Sigmoid colon (tissue), 7 donors: Measurements from ENCODE around the gene KRT3. TPM values are rescaled to one million over a fixed set of nuclear protein-coding genes. Genes with fewer than 3 reads are reported as not detected.

Experiments
- DNase-seq: peaks from one replicate; pipeline ENCODE4 v3.0.0-alpha.2; 2019
- H3K27ac ChIP-seq, 4 donors: fragments of 200-600 bp; sonication (generic); one replicate each; pipeline ENCODE4 v1.5.1; 2016 to 2019; ENCODE audit warnings: mild to moderate bottlenecking in 1 of 4
- H3K27me3 ChIP-seq, 3 donors: fragments of 200-600 bp; sonication (generic); one replicate each; pipeline ENCODE4 v1.5.1; 2019; ENCODE audit warnings: mild to moderate bottlenecking in 1 of 3
- H3K36me3 ChIP-seq, 4 donors: fragments of 200-600 bp; sonication (generic); one replicate each; pipeline ENCODE4 v1.5.1; 2016 to 2019
- H3K4me1 ChIP-seq, 4 donors: fragments of 200-600 bp; sonication (generic); one replicate each; pipeline ENCODE4 v1.5.1; 2017 to 2019
- H3K4me3 ChIP-seq, 4 donors: fragments of 200-600 bp; sonication (generic); one replicate each; pipeline ENCODE4 v1.5.1; 2017 to 2019; ENCODE audit warnings: mild to moderate bottlenecking in 2 of 4, moderate library complexity in 1 of 4
- H3K9me3 ChIP-seq, 4 donors: fragments of 200-600 bp in 3 of 4; sonication (generic) in 3 of 4; one replicate each; pipeline versions ENCODE4 v1.5.1 to v1.6.1; 2013 to 2019
- CTCF ChIP-seq, 4 experiments: fragments of 450-650 bp in 3 of 4; fragments of 200-600 bp in 1 of 4; IDR thresholded peaks; one replicate each; pipeline ENCODE4 v1.5.1; 2016 to 2019; ENCODE audit warnings: antibody characterized with exemption in 4 of 4, mild to moderate bottlenecking in 3 of 4, moderate library complexity in 2 of 4
- EP300 ChIP-seq, 4 donors: sonication (generic); formaldehyde crosslinking; IDR thresholded peaks; one replicate each; pipeline ENCODE4 v1.6.1; 2017; ENCODE audit warnings: antibody characterized with exemption in 4 of 4
- POLR2A ChIP-seq, 2 donors: fragments of 450-650 bp; IDR thresholded peaks; one replicate each; pipeline ENCODE4 v1.6.1; 2016; ENCODE audit warnings: antibody characterized with exemption in 2 of 2, mild to moderate bottlenecking in 2 of 2, moderate library complexity in 2 of 2
- POLR2AphosphoS5 ChIP-seq, 4 donors: sonication (generic); formaldehyde crosslinking; IDR thresholded peaks; one replicate each; pipeline ENCODE4 v1.6.1; 2017; ENCODE audit warnings: antibody characterized with exemption in 4 of 4
- WGBS, 2 donors: extraction: QIAGEN DNeasy Blood & Tissue Kit; methylation state at CpG; one replicate each; pipeline ENCODE4 v1.1.7; 2013; 5-methylcytosine and 5-hydroxymethylcytosine counted together
- intact Hi-C: fragments of 100-400 bp; cut with DNase I; formaldehyde crosslinking; loops from one replicate; pipeline ENCODE4 v1.15.1; 2023
- polyA plus RNA-seq, 3 donors: library from polyadenylated mRNA; stranded (reverse); fragments of 200-250 nt; gene quantifications; one replicate each; pipeline ENCODE4 v1.2.3, GENCODE V29; 2013
- total RNA-seq, 4 donors: library from RNA; depleted of rRNA; stranded (reverse); fragments of >200 nt; gene quantifications; one replicate each; pipeline ENCODE4 v1.1.0, GENCODE V29; 2016
- donor health status: healthy with polysubstance abuse.
- donor health status: Bipolar disorder and iron deficiency.
- donor health status: healthy.

The KRT3 gene
- total and polyA plus RNA-seq, 7 donors: not detected

GRCh38 chr12:52806169-52806811 lies 10.4 kb upstream of the KRT3 start:
- TF ChIP-seq POLR2A (IDR thresholded peaks at IDR 0.05): no peak
- no peak for TF ChIP-seq CTCF (IDR thresholded peaks at IDR 0.05)
- WGBS, 2 donors: 94 to 95% methylated on average over 3 of the region's 3 CpGs
- no peaks in the 10 kb centered on the region for H3K9me3 ChIP-seq
- no peak overlapping the region for H3K4me3 ChIP-seq
- no peak for DNase-seq
- no peaks in the 10 kb centered on the region for H3K4me1 ChIP-seq
- no peak overlapping the region for H3K27ac ChIP-seq
- no peaks in the 10 kb centered on the region for H3K36me3 ChIP-seq
- H3K27me3 ChIP-seq: no peaks in the 10 kb centered on the region
- intact Hi-C loops: no loop called here

GRCh38 chr12:52805739-52806138 lies 9.8 kb upstream of the KRT3 start:
- WGBS, 2 donors: 84 to 86% methylated on average over 3 of the region's 3 CpGs
- no peak for TF ChIP-seq POLR2AphosphoS5 (IDR thresholded peaks at IDR 0.05)
- TF ChIP-seq POLR2A (IDR thresholded peaks at IDR 0.05): no peak
- TF ChIP-seq CTCF (IDR thresholded peaks at IDR 0.05): no peak
- TF ChIP-seq EP300 (IDR thresholded peaks at IDR 0.05): no peak

GRCh38 chr12:52805000-52805399 lies 9.1 kb upstream of the KRT3 start:
- intact Hi-C loops: no loop called here
- TF ChIP-seq POLR2AphosphoS5 (IDR thresholded peaks at IDR 0.05) (no peak), EP300 (IDR thresholded peaks at IDR 0.05) (no peak), CTCF (IDR thresholded peaks at IDR 0.05) (no peak), POLR2A (IDR thresholded peaks at IDR 0.05) (no peak)
- H3K4me3 ChIP-seq: no peak overlapping the region
- H3K36me3 ChIP-seq: no peaks in the 10 kb centered on the region
- H3K27me3 ChIP-seq: no peaks in the 10 kb centered on the region
- no peaks in the 10 kb centered on the region for H3K4me1 ChIP-seq
- no peaks in the 10 kb centered on the region for H3K9me3 ChIP-seq
- no peak overlapping the region for H3K27ac ChIP-seq
- no peak for DNase-seq
- WGBS, 2 donors: 39 to 40% methylated on average over 1 of the region's 1 CpG

More at GRCh38 chr12:52805739-52806138, 9.8 kb upstream of the KRT3 start:
- no peak overlapping the region for H3K4me3 ChIP-seq
- H3K36me3 ChIP-seq: no peaks in the 10 kb centered on the region
- no peaks in the 10 kb centered on the region for H3K9me3 ChIP-seq
- no peak for DNase-seq
- intact Hi-C loops: no loop called here
- H3K27me3 ChIP-seq: no peaks in the 10 kb centered on the region
- no peaks in the 10 kb centered on the region for H3K4me1 ChIP-seq
- no peak overlapping the region for H3K27ac ChIP-seq

- 65 to 81% methylated on average over 6 of the region's 6 CpGs for WGBS, 2 donors
- H3K9me3 ChIP-seq: no peaks in the 10 kb centered on the region
- H3K4me3 ChIP-seq: no peak overlapping the region
These were observed 6.5 kb upstream of the KRT3 start for GRCh38 chr12:52802442-52802841.

More at GRCh38 chr12:52802442-52802841, 6.5 kb upstream of the KRT3 start:
- no peak for DNase-seq
- intact Hi-C loops: no loop called here
- Histone ChIP-seq H3K36me3 (no peaks in the 10 kb centered on the region), H3K27ac (no peak overlapping the region), H3K27me3 (no peaks in the 10 kb centered on the region), H3K4me1 (no peaks in the 10 kb centered on the region)
- TF ChIP-seq POLR2AphosphoS5 (IDR thresholded peaks at IDR 0.05): no peak
- no peak for TF ChIP-seq POLR2A (IDR thresholded peaks at IDR 0.05)
- TF ChIP-seq EP300 (IDR thresholded peaks at IDR 0.05): no peak
- no peak for TF ChIP-seq CTCF (IDR thresholded peaks at IDR 0.05)
